Peyer's patch (tissue), 4 donors: ENCODE data around the gene MTERF4.

Source experiments
- POLR2A ChIP-seq, 2 donors: fragments of 450-650 bp; IDR thresholded peaks; one replicate each; pipeline ENCODE4 v1.5.1; 2017; ENCODE audit warnings: antibody characterized with exemption in 2 of 2, mild to moderate bottlenecking in 2 of 2, moderate library complexity in 2 of 2
- TF ChIP-seq, protein P1 (sequence below), 6 experiments: fragments of 450-650 bp in 4 of 6; fragments of 200-600 bp in 2 of 6; sonication (generic) in 1 of 6; IDR thresholded peaks; one replicate each; pipeline ENCODE4 v1.5.1; 2017 to 2019; ENCODE audit warnings: antibody characterized with exemption in 6 of 6, mild to moderate bottlenecking in 3 of 6, moderate library complexity in 1 of 6

- TF ChIP-seq, protein P1, sequence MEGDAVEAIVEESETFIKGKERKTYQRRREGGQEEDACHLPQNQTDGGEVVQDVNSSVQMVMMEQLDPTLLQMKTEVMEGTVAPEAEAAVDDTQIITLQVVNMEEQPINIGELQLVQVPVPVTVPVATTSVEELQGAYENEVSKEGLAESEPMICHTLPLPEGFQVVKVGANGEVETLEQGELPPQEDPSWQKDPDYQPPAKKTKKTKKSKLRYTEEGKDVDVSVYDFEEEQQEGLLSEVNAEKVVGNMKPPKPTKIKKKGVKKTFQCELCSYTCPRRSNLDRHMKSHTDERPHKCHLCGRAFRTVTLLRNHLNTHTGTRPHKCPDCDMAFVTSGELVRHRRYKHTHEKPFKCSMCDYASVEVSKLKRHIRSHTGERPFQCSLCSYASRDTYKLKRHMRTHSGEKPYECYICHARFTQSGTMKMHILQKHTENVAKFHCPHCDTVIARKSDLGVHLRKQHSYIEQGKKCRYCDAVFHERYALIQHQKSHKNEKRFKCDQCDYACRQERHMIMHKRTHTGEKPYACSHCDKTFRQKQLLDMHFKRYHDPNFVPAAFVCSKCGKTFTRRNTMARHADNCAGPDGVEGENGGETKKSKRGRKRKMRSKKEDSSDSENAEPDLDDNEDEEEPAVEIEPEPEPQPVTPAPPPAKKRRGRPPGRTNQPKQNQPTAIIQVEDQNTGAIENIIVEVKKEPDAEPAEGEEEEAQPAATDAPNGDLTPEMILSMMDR (IDR thresholded peaks at IDR 0.05), result no peak
- no peak for TF ChIP-seq POLR2A (IDR thresholded peaks at IDR 0.05)
Observed at GRCh38 chr2:241066171-241066892, 35.8 kb downstream of the MTERF4 start.
